HG02885 (cell line): ENCODE data around the gene CIAPIN1.
"Not testable (repeated sequence)": the region's sequence is repeated elsewhere in the genome, so short reads cannot be mapped to it uniquely, and the experiment has no call there.

Experiments
- ATAC-seq: cut with Tn5 transposase; IDR thresholded peaks from one replicate; pipeline ENCODE4 v1.9.1; 2021; ENCODE audit warnings: mild to moderate bottlenecking; ENCODE audit not compliant: unreplicated experiment, poor library complexity

CIAPIN1 gene

DNA sequence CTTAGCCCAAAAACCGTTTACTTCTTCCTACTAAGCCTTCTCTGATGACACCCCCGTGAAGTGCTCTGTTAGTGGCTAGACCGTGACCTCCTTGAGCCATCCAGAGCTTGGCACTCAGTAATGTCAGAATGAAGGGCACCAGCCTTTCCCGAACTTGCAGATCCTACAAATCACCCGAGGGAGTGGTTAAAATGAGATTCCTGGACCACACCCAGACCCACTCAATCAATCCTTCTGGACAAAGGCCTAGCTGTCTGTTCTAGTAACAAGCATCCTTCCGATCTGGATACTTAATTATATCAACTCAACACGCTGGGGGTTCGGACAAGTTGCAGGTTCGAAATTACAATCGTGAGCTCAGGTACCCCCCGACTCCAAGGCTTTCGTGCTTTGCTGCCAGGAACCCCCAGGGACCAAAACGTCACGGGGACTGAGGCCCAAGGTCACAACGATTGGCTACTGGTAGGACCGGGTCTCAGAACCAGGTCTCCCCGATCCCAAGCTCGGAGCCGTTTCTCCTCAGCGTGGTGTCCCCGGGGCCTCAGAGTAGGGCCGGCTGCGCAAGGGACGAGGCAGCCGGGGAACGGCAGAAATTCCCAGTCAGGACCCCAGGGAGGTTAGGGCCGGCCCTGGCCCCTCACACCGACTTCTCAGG, 527 bp downstream of the CIAPIN1 start:
- peak; percentile 31 for ATAC-seq

DNA sequence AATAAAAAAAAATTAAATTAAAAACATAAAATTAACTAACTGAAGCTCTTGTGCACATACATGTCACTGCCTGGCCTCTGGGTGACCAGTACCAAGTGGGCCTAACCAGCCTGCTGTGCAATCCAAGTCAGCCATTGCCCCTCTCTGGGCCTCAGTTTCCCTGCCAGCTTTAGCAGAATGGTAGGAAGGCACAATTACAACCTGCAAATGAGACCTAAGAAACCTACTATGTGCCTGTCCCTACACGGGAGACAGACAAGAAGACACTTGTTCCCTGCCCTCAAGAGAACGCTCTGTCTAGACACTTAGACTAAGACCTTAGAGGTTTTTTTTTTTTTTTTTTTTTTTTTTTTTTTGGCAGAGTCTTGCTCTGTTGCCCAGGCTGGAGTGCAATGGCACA, 1.7 kb downstream of the CIAPIN1 start:
- ATAC-seq = no peak

DNA sequence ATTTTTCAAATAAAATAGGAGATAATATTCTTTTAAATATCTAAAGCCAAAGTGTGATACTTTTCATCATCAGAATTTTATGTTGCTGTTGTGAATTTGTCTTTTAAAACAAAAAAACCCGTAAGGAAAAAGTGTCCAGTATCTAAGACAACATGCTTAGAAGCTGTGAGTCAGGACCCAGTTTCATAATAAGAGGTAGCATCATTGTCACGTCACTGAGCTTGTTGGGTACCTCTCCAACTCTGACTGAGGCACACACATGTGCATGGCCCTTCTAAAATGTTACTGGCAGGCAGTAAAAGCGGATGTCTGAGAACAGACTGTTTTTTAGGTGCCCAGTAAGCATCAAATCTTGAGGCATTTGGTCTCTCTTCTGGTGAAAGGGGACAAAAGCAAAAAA, 2.5 kb downstream of the CIAPIN1 start:
- ATAC-seq = no peak

DNA sequence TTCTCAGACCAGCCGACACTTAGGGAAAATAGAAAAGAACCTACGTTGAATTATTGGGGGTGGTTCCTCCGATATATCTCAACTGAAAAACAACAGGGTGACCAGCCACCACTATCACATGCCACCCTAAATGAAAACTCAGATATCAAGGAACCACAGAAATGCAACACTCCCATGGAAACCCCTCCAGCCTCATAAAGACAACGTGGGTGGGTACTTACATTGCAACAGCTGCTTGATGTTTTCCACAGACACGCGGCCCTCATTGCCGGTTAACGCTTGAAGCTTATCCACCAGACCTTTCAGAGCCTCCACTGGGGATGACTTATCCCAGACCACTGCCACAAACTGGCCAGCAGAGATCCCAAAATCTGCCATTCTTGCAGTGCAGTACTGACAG, 6.6 kb downstream of the CIAPIN1 start:
- not testable (repeated sequence) for ATAC-seq

DNA sequence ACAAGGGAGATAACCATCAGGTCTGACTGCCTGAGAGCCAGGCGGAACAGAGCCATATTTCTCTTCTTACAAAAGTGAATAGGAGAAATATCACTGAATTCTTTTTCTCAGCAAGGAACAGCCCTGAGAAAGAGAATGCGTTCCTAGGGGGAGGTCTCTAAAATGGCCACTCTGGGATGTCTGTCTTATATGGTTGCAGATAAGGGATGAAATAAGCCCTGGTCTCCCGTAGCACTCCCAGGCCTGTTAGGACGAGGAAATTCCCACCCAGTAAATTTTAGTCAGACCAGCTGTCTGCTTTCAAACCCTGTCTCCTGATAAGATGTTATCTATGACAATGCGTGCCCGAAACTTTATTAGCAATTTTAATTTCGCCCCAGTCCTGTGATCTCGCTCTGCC, 7.2 kb downstream of the CIAPIN1 start:
- ATAC-seq = not testable (repeated sequence)

DNA sequence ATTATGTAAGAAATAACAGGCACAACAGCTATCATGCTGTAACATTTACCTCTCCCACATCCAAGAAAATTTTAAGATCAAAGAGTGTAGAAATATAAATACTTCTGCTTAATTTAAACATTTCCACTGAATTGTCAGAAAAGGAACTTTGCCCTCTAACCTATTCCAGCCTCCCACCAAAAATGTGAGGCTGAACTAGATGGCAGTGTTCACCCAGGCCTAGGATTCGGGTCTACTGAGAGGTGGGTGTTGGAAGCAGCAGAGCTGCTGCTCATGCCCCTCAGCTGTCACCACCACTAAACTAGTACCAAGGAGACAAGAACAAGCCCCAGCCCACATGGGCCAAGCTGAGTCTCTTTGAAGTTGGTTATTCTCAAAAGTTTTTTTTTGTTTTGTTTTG, 11.3 kb downstream of the CIAPIN1 start:
- ATAC-seq = no peak

DNA sequence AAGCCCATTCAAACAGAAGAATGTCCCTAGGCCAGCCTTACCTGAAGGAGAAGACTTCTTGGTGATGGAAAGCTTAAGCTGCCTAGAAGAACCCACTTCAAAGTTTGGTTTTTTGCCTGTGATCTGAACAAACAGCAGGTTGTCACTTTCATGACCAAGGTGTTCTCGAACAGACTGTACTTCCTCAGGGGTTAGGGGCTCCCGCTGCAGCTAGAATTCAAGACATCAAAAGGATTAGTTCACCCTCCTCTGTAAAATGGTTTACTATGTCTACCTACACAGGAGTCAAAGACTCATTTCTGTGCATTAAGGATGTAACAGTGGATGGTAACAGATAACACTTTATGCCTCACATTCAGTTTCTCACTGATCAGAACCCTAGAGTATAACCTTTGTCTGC, 13.2 kb downstream of the CIAPIN1 start:
- ATAC-seq = no peak

DNA sequence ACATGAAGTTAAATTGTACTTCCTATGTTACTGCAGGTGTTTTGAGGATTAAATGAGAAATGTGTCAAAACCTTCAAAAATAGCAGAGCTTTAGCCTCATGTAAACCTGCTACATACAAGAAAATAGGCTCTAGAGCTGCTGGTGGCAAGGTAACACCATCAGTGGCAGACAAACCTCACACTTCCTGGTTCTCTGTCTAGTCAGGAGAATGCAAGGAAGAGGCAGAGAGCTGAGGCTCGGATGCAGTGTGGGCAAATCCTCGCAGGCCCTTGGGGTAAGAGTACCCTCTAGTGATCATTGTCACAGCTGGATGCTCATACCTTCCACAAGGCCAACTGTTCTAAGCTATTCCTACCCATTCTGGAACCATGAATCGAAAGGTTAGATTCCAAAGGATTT, 14.2 kb downstream of the CIAPIN1 start:
- no peak for ATAC-seq

DNA sequence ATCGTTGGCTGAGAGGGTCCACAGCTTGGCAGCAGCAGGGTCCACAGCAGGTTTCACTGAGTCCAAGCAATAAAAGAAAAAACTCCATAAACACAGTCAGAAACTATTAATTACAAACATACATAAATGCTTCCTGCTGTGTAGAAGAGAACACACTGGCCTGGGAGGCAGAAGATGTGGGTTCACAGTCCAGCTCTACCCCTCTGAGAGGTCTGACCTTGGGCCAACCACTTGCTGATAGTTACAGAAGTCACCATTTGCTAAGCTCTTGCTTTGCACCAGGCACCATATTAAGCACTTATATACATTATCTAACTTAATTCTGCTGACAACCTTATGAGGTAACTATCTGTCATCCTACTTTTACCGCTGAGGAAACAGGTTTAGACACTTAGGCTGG, 14.7 kb downstream of the CIAPIN1 start:
- no peak for ATAC-seq

DNA sequence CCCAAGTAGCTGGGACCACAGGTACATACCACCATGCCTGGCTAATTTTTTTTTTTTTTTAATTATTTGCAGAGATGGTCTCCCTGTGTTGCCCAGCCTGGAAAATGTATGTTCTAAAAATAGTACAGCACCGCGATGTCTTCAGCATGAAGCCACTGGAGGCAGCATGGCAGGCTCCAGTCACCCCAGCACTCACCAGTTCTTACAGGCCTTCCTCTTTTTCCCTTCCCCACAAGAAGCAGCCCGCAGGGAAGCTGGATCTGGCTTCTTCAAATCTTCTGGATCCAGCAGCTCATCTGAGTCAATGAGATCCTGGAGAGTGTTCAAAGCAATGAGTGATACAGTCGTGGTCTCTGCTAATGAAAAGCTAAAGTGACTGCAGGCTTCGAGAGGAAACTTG, 16.2 kb downstream of the CIAPIN1 start:
- no peak for ATAC-seq

DNA sequence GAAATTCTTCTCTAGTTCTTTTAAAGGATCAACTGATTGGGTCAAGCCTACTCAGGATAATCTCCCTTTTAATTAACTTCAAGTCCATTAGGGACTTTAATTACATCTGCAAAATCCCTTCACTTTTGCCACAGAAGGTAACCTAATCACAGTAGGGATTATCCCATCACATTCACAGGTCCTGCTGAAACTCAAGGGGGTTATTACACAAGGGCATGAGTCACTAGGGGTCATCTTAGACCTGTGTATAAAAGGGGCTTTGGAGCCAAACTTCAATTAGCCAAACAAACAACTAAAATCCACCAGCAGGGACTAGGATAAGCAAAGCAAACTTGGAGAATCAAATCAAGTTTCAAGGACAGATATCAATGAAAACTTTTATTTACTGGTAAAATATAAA, 19.4 kb downstream of the CIAPIN1 start:
- ATAC-seq = no peak

DNA sequence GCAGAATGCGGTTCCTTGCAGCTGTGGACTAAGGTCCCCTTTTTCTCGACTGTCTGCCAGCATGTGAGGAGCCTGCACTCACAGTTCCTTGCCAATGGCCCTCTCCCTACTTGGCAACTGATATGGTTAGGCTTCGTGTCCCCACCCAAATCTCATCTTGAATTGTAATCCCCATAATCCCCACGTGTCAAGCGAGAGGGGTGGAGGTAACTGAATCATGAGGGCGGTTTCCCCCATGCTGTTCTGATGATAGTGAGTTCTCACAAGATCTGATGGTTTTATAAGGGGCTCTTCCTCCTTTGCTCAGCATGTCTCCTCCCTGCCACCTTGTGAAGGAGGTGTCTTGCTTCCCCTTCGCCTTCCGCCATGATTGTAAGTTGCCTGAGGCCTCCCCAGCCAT, 19.9 kb downstream of the CIAPIN1 start:
- ATAC-seq = no peak

DNA sequence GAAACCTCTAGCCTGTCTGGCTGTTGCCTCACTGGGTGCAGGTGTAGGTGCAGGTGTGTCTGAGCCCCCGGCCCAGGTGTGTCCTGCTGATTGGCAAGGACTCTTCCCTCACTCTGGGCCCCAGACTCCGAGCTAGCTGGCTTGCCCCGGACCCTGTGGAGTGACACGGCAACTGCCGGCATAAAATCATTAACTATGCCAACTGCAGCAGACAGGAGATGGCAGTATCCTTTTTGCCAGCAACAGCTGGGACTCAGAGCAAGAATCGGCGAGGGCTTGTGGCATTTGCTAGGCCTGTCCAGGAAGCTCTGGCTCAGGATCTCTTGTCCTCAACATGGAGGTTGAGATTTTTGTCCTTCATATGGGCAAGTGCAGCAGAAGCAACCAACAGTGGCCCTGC, 20.8 kb downstream of the CIAPIN1 start:
- ATAC-seq = no peak

DNA sequence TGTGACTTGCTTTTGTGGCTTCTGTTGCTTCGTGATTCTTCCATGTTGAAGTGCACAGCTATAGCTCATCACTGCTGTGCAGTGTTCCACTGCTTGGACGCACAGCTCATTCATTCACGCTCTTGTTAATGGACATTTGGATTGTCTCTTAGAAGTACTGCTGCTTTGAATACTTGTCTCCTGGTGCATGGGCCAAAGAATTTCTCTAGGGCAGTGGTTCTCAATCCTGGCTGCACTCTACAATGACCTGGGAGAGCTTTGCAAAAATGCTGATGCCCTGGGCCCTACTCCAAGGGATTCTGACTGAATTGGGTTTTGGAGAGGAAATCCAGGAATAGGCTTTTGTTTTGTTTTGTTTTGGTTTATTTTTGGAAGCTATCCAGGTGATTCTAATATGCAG, 22.6 kb downstream of the CIAPIN1 start:
- no peak for ATAC-seq

DNA sequence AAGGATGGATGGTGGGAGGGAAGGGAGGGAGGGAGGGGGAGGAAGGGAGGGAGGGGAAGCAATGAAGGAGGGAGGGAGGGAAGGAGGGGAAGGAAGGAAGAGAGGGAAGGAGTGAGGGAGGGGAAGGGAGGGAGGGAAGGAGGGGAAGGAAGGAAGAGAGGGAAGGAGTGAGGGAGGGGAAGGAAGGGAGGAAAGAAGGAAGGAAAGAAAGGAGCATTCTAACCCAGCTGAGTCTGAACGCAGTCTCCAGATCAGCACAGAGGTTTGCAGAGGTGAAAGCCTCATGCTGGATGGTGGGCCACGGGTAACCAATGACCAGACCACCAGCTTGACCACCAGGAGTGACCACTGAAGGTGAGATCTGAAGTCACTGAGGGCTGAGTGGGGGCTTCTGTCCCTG, 24.0 kb downstream of the CIAPIN1 start:
- no peak for ATAC-seq

DNA sequence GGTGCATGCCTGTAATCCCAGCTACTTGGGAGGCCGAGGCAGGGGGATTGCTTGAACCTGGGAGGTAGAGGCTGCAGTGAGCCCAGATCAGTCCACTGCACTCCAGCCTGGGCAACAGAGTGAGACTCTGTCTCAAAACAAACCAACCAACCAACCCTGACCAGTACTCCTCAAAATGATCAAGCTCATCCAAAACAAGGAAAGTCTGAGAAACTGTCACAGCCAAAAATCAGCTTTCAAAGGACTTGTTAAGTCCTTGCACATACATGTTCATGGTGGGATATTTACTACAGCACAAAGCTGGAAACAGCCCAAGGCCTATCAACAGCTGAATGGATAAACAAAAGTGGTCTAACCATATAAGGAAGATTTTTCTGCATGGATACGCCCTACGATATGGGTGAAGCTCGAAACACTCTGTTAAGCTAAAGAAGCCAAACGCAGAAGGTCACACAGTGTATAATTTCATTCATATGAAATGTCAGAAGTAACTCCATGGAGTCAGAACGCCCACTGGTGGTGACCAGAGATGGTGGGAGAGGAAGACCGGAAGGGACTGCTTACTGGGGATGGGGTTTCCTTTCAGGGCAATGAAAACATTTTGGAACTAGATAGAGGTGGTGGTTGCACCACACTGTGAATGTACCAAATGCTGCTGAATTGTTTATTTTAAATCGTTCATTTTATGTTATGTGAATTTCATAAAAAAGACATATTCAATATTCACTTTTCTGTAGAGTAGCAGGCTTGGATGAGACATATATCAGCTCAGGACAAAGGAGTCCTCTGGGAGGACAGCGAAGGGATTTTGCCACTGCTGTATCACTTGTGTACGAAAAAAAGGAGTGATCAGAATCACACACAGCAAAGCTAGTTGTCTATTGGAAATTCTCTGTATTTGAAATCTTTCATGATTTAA, 24.9 kb downstream of the CIAPIN1 start:
- no peak for ATAC-seq

DNA sequence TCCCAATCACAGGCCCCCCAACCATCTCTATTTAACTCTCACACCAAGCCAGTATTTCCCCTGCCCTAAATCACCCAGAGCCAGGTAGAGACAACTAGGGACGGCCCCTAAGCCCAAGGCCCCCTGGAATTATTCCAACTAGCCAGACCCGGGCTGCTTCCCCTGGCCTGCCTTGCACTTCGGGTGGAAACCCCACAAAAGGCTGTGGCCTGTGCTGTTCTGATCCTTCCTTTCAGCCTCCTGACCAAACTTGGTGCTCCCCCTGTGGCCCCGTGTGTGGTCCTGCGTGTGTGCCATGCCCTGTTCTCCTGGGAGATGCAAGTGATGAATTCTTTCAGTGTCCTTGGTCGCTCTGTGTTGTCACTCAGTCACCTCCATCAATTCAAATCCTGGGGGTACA, 27.7 kb downstream of the CIAPIN1 start:
- no peak for ATAC-seq

DNA sequence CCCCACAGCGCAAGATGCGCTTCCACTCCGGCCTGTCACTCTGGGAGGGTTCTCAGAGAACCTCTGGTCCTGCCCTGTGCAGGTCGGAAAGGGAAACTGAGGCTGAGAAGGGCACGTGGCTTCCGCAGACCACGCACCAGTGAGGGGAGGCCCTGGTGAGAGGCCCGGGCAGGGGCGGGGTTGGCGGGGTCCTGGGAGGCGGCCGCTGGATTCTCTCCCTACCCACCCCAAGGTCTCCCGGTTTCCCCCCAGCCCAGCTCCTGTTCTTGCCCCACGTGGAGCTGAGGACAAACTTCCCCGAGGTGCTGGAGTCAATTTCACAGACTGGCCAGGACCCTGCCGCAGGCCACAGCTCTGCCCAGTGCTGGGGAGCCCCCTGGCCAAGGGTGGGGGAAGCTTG, 31.1 kb downstream of the CIAPIN1 start:
- ATAC-seq = no peak

DNA sequence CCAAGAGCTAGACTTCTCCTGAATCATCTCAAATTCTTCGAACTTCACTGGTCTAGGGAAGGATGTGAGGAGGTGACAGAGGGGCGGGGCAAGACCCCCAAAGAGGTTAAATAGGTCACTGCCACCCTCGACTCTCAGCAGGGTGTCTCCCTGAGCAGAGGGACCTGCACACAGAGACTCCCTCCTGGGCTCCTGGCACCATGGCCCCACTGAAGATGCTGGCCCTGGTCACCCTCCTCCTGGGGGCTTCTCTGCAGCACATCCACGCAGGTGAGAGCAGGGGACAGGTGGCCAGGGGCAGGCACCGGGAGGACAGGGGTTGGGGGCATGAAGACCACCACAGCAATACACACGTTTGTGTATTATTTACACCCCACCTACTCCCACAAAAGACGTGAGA, 33.5 kb downstream of the CIAPIN1 start:
- ATAC-seq = no peak

DNA sequence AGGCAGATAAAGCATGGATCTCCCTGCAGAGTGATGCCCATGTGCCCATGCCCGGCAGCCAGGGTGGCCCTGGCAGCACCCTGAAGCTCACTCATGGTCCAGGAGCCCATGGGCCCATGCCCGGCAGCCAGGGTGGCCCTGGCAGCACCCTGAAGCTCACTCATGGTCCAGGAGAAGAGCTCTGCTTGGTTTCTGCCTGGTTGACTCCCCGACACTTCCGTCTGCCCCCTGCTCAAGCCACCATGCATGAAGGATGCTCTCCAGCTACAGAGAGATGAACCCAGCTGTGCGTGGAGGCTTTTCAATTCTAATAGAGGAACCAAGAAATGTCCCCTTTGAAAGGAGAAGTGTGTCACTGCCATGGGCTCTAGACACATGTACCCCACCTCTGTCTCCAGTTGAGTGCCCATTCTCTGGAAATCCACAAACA, 33.9 kb downstream of the CIAPIN1 start:
- ATAC-seq = peak; percentile 80

DNA sequence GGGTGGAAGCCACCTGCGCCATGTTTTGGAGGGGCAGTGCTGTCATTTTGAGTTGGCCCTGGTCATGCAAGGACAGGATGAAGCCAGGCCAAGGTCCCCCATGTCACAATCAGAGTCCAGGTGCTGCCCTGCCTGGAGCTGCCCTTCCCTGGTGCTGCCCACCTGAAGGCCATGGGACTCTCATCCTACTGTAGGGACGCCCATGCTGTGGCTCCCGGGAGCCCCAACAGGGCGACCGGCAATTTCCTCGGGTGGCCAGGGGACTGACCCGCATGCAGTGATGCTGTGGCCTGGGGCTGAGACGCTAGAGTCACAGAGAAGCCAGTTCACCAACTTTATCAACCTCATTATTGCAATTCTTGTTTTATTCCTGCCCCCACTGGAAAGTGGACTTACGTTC, 34.6 kb downstream of the CIAPIN1 start:
- no peak for ATAC-seq
